OCI-LY1 (cell line): ENCODE measurements around the gene SLC23A2.

ENCODE experiments used
- CTCF ChIP-seq: fragments of 200-600 bp; sonication (generic), shearing (Covaris generic); IDR thresholded peaks from 2 replicates; pipeline ENCODE4 v1.5.1; 2017; ENCODE audit warnings: mild to moderate bottlenecking, antibody characterized with exemption, low read length, moderate library complexity, mixed read lengths
- EZH2 ChIP-seq: fragments of 200-600 bp; sonication (generic), shearing (Covaris generic); IDR thresholded peaks from 2 replicates; pipeline ENCODE4 v1.8.0; 2017; ENCODE audit warnings: borderline replicate concordance, mixed run types, mild to moderate bottlenecking, antibody characterized with exemption, low read length, moderate library complexity, mixed read lengths

GRCh38 chr20:4922186-4922585 lies 79.1 kb downstream of the SLC23A2 start:
- TF ChIP-seq CTCF (no peak), EZH2 (no peak)
